Pulmonary artery endothelial cell (primary cell): ENCODE measurements around the gene MEGF6. TPM values are rescaled to one million over a fixed set of nuclear protein-coding genes. Genes with fewer than 3 reads are reported as not detected.

ENCODE experiments used
- DNase-seq: peaks from one replicate; pipeline ENCODE4 v3.0.0-alpha.2; 2011; ENCODE audit warnings: low read depth, low spot score
- total RNA-seq: library from RNA; depleted of rRNA; stranded (reverse); fragments of >200 nt; gene quantifications from 2 replicates; pipeline ENCODE4 v1.2.3, GENCODE V29; 2014

MEGF6 gene
- total RNA-seq, 1 donor from 2014 or later: 49.2 TPM

DNA sequence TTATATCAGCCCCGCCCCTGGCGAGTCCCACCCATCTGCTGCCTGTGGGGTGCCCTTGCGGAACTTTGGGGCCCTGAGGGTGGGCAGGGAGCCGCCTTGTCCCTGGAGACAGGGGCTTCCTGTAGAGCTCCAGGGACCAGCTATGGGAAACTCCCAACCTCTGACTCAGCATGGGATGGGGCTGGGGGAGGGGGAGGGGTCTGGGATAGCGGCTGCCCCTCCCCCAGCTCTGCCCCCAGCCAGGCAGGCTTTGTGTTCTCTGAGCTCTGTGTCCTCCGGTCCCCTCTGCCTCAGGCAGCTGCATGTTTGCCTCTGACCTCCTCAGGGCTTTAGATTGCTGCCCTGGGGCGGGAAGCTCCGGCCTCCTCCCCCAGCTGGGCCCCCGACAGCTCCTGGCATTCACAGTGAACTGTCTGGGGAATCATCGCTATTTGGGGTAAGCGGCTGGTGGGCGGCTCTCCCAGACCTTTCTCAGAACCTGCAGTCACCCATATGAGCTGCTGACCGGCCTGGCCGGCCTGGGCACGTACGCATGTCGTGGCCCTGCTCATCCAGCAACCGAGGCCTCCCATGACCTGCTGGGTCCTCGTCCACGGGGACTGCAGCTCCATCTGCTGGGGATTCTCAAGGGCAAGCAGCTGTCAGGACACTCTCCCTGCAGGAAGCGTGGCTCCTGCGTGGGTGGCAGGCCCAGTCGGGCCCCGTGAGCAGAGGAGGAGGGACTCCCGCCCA lies 139.8 kb downstream of the MEGF6 start:
- DNase-seq: no peak

- DNase-seq: no peak
Measured at GRCh38 chr1:3470650-3471355, 140.5 kb downstream of the MEGF6 start.

DNA sequence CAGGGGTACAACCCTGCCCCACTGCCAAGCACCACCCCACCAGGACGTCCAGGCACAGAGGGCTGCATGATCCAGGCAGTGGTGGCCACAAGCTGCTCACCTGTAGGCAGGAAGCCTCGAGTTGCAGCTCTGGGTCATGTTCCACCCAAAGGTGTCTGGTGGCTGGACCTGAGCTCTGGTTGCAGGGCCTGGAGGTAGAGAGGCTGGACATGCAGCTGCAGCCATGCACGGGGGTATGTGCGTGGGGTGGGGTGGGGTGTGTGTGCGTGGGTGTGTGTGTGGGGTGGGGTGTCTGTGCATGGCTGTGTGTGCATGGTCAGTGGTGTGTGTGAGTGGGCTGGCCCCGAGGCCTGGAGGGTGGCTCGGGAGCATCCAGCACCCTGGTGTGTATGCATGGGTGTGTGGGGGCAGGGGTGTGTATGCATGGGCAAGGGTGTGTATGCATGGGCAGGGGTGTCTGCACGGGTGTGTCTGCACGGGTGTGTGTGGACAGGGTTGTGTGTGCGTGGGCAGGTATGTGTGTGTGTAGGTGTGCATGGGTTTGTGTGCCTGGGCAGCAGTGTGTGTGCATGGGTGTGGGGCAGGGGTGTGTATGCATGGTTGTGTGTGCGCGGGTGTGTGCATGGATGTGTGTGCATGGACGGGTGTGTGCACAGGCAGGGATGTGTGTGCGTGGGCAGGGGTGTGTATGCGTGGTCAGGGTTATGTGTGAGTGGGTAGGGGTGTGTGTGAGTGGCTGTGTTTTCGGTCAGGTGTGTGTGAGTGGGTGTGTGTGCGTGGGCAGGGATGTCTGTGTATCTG lies 141.3 kb downstream of the MEGF6 start:
- no peak for DNase-seq

DNA sequence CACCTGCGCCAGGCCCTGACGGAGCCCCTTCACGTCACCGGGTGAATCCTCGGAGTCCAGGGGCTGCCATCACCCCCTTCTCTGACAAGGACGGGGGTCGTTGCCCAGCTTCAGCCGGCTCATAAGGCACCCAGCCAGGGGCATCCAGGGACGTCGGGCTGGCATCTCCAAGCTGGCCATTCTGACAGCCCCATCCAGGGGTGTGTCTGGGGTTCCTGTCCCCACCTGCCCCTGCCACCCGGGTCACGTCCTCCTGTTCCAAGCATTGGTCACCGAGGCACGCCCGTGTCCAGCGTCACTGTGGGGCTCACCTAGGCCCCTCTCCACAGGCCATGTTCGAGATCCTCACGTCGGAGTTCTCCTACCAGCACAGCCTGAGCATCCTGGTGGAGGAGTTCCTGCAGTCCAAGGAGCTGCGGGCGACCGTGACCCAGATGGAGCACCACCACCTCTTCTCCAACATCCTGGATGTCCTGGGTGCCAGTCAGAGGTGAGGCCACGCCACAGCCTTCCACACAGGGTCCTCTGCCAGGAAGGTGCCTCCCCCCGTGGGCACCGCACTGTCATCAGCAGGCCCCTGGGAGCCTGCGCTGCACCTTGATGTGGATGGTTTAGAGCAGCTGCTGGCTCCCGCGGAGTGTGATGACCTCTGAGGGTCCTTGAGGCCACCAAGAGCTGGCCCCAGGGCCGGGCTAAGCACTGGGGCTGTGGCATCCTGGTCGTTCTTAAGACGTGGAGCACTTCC lies 142.0 kb downstream of the MEGF6 start:
- no peak for DNase-seq

DNA sequence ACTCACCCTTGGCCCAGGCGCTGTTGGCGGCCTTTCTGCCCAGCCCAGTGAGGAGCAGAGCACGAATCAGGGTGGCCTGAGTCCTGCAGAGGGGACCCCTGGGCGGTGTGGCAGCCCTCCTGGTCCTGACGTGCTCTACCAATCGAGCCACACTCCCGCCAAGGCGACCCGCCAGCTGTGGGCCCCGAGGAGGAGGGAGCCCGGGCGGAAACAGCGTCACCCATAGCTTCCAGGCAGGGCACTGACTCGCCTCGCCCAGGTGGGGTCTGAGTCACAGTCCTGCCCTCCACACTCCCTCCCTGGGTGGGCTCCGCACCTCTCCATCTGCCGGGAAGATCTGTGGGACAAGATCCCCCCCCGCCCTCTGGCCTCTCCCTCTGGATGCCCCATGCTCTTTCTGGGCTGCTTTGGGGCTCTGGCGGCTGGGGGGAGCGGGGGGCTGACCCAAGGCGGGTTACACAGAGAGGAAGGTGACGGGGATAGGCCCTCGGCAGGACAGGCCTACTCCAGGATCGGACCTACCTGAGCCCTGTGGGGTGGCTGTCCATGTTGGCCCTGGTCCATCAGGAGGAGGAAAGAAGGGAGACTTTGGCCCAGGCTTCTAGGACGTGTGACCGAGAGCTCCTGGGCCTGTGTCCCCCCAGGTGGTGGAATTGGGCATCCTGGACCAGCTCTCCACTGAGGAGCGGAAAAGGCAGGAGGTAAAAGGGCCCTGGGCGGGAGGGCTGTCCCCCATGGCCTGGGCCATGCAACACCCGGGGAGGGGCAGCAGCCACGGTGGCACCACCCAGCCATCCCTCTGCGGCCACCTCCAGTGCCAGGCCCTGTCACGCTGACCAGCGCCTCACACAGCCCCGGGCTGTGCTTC lies 142.8 kb downstream of the MEGF6 start:
- no peak for DNase-seq

GRCh38 chr1:3467096-3468036 lies 143.9 kb downstream of the MEGF6 start:
- no peak for DNase-seq

GRCh38 chr1:3466366-3467075 lies 144.8 kb downstream of the MEGF6 start:
- no peak for DNase-seq

DNA sequence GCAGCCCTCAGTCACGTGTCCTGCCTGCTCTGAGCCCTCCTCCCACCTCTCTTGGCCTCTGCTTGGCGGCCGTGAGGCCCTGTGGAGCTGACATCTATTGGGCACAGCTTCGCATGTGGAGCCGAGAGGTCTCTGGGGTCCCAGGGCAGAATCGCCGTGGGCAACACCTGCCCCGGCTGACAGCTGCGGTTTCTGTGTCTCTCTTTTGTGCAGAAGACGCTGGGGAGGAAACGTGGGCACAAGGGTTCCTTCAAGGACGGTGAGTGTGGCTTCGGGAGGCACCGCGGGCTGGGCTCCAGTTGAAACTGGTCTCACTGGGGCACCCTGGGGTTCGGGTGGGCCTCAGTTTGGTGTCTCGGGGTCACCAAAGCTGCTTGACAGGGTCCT lies 145.4 kb downstream of the MEGF6 start:
- no peak for DNase-seq

DNA sequence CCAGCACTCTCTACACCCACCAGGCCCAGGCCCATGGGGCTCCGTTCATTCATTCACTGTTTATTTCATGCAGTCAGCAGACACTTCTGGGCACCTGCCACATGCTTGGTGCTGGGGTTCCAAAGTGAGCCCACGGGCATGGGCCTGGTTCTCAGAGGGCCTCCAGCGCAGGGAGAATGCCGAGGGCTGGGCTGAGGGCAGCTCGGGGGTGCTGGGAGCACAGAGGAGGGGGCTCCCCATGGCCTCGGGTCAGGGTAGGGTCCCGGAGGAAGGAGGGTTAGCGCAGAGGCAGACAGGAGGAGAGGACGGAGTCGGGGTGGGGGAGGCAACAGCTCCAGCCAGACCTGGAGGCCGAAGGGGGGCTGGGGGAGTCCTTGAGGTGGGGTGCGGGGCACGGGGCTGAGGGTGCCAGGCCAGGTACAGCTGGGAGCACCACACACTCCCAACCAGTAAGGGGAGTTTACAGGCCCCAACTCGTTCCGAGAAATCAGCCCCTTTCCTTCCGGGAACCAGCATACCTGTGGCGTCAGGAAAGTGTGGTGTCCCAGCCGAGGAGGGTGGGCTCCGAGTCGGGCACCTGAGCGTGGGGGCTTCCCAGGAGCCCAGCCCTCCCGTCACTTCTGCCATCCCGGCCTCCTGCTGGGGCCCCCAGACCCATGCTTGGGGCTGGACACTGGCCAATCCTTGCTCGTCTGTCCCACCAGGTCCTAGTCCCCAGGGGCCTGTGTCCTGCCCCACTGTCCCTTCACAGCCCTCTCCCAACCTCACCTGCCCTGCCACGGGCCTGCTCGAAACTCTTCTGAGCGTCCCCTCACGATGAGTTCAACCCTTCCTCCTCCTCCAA lies 146.0 kb downstream of the MEGF6 start:
- DNase-seq: no peak

DNA sequence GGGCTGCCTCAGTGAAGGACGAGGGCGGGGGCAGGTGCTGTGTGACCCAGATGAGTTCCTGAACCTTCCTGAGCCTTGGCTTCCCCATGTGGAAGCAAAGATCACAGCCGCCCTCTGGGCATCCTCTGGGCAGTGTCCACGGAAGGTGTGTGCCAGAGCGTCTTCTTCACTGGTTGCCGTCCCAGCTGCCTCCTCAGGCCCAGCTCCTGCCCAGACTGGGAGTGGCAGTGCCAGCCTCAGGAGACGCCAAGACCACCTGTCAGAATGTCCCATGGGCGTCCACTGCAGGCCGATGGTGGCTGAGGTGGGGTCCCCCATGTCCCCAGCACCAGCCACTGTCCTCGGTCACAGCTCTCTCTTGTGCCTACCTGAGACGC lies 146.7 kb downstream of the MEGF6 start:
- no peak for DNase-seq

GRCh38 chr1:3463891-3464648 lies 147.2 kb downstream of the MEGF6 start:
- no peak for DNase-seq

DNA sequence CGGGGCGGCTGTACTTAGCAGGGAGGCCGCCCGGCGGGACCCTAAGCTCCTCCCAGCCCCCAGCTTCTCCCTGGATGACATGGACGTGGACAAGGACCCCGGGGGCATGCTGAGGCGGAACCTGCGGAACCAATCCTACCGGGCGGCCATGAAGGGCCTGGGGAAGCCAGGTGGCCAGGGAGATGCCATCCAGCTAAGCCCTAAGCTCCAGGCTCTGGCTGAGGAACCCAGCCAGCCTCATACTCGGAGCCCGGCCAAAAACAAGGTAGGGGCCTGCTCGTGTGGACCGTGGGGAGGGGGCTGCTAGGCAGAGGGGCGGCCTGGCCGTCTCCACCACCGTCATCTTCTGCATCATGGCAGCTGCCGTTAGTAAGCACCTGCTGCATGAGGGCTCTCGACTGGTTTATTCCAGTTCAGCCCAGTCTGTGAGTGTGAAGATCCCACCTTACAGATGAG lies 147.9 kb downstream of the MEGF6 start:
- DNase-seq: no peak

DNA sequence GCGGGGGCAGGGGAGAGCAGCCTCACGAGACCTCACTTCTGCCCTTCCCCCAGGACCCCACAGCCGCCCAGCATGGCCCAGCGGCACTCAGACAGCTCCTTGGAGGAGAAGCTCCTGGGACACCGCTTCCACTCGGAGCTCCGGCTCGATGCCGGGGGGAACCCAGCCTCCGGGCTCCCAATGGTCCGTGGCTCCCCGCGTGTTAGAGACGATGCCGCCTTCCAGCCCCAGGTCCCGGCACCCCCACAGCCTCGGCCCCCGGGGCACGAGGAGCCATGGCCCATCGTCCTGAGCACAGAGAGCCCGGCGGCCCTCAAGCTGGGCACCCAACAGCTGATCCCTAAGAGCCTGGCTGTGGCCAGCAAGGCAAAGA lies 148.3 kb downstream of the MEGF6 start:
- DNase-seq: no peak

- no peak for DNase-seq
Measured at GRCh38 chr1:3462356-3463012, 148.8 kb downstream of the MEGF6 start.

DNA sequence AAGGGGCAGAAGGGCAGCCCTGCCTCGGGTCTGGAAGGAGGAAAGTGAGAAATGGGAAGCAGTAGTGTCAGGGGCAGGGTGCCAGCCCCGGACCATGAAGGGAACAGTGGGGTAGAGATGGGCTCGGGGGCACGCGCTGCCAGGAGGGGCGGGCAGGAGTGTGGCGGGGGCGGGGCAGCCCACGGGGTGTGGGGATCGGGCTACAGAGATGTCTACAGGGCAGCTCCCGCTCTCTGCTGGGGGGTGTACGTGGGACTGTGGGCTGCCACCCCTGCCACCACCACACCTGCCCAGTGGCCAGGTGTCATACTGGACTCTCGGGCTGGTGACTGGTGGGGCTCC lies 149.4 kb downstream of the MEGF6 start:
- no peak for DNase-seq

DNA sequence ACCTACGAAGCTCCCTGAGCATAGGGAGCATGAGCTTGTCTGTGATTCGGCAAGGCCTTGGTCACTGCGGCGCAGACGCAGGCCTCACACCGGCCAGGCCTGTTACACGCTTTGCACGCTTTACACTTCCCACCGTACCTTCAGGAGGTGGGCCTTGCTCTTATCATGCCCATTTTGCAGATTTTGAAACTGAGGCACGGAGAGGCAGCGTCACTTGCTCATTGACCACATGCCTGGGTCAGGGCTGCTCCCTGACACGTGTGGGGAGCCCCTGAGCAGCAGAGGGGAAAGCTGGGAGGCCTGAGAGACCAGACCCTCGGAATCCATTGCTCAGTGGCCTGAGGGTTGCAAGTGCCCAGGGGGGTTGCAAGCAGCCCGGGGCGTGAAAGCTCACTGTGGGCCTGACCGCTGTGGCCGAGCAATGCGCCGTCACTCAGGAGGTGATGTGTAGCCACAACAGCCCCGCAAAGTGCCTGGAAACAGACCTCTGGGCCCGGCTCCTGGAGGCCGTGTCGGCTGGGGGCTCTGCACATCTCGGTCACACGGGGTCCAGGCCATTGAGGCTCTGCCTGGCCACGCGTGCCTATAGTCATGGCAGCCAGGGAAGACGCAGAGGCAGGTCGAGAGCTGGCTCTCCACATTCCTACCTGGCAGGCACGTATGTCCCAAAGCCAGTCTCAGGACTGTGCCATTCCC lies 149.9 kb downstream of the MEGF6 start:
- DNase-seq: no peak
